Colonic mucosa (tissue), 4 donors: ENCODE data around the gene CCDC30. TPM values are rescaled to one million over a fixed set of nuclear protein-coding genes. Genes with fewer than 3 reads are reported as not detected.
"Not testable (repeated sequence)": the region's sequence is repeated elsewhere in the genome, so short reads cannot be mapped to it uniquely, and the experiment has no call there.

Experiments
- DNase-seq: peaks from one replicate; pipeline ENCODE4 v3.0.0-alpha.2; 2020
- H3K27ac ChIP-seq: fragments of 200-600 bp; one replicate; pipeline ENCODE4 v1.8.0; 2021
- H3K27me3 ChIP-seq: fragments of 200-600 bp; one replicate; pipeline ENCODE4 v1.8.0; 2021
- H3K36me3 ChIP-seq: fragments of 200-600 bp; one replicate; pipeline ENCODE4 v1.8.0; 2021
- H3K4me1 ChIP-seq: fragments of 200-600 bp; one replicate; pipeline ENCODE4 v1.8.0; 2021; ENCODE audit warnings: mild to moderate bottlenecking
- H3K4me3 ChIP-seq: fragments of 200-600 bp; one replicate; pipeline ENCODE4 v1.8.0; 2021
- H3K9ac ChIP-seq, 2 donors: one replicate each; pipeline ENCODE4 v1.7.0; 2013; ENCODE audit warnings: control low read depth in 2 of 2, low read depth in 2 of 2, low read length in 2 of 2
- H3K9me3 ChIP-seq: fragments of 200-600 bp; one replicate; pipeline ENCODE4 v1.8.0; 2021
- CTCF ChIP-seq: fragments of 200-600 bp; IDR thresholded peaks from one replicate; pipeline ENCODE4 v1.8.0; 2022; ENCODE audit warnings: antibody characterized with exemption, mild to moderate bottlenecking
- intact Hi-C: fragments of 100-400 bp; cut with DNase I; formaldehyde crosslinking; loops from one replicate; pipeline ENCODE4 v1.14.1; 2022
- total RNA-seq, 2 donors: library from RNA; stranded (reverse); fragmentation: NEBNext Ultra II Directional in 1 of 2; extraction: Animal tissue kit (Norgen Biotek cat#: 25700) in 1 of 2; gene quantifications; one replicate each; pipeline ENCODE4 v1.2.1, GENCODE V29; 2021
- donor health status: healthy.
- donor health status: DM: no; HTN: no; CAD: no.
- donor health status: DM: no; HTN: no; CAD: no.

CCDC30 gene
- total RNA-seq, 2 donors from 2014 or later, result 1.5 to 1.8 TPM

- Histone ChIP-seq H3K9me3 (no peaks in the 10 kb centered on the region), H3K4me3 (peak overlapping the region; percentile 83), H3K27me3 (no peaks in the 10 kb centered on the region), H3K27ac (no peak overlapping the region), H3K4me1 (no peaks in the 10 kb centered on the region), H3K36me3 (peaks cover 4% of the 10 kb centered on the region), H3K9ac (peak overlapping the region in 1 of 2 donors; percentile 65)
- no peak for DNase-seq
- no peak for TF ChIP-seq CTCF
- intact Hi-C loops, result loop anchor here (10.0 kb wide), 1 partner anchor 119 kb away; no protein-coding TSS in a partner anchor
These were observed 835 bp downstream of the CCDC30 start for GRCh38 chr1:42463921-42464320.

- no peak for TF ChIP-seq CTCF
- Histone ChIP-seq H3K36me3 (no peaks in the 10 kb centered on the region), H3K4me3 (no peak overlapping the region), H3K27me3 (no peaks in the 10 kb centered on the region), H3K27ac (no peak overlapping the region), H3K9me3 (no peaks in the 10 kb centered on the region), H3K4me1 (no peaks in the 10 kb centered on the region), H3K9ac (no peak overlapping the region)
- intact Hi-C loops, result loop anchor here (10.0 kb wide), 1 partner anchor 121 kb away; no protein-coding TSS in a partner anchor
- no peak for DNase-seq
These were observed 2.9 kb downstream of the CCDC30 start for GRCh38 chr1:42466030-42466429.

- no peaks in the 10 kb centered on the region for H3K27me3 ChIP-seq
- H3K36me3 ChIP-seq, result no peaks in the 10 kb centered on the region
- TF ChIP-seq CTCF, result no peak
- no peaks in the 10 kb centered on the region for H3K9me3 ChIP-seq
- no peak overlapping the region for H3K9ac ChIP-seq
- H3K27ac ChIP-seq, result no peak overlapping the region
- no peak for DNase-seq
- intact Hi-C loops, result loop anchor here (10.0 kb wide), 1 partner anchor 125 kb away; no protein-coding TSS in a partner anchor
- no peak overlapping the region for H3K4me3 ChIP-seq
- no peaks in the 10 kb centered on the region for H3K4me1 ChIP-seq
These were observed 6.6 kb downstream of the CCDC30 start for GRCh38 chr1:42469727-42470126.

- no peaks in the 10 kb centered on the region for H3K36me3 ChIP-seq
- TF ChIP-seq CTCF, result no peak
- H3K9ac ChIP-seq, result no peak overlapping the region
- H3K9me3 ChIP-seq, result no peaks in the 10 kb centered on the region
- intact Hi-C loops, result no loop called here
- no peaks in the 10 kb centered on the region for H3K4me1 ChIP-seq
- DNase-seq, result no peak
- no peaks in the 10 kb centered on the region for H3K27me3 ChIP-seq
- no peak overlapping the region for H3K4me3 ChIP-seq
- no peak overlapping the region for H3K27ac ChIP-seq
These were observed 13.5 kb downstream of the CCDC30 start for GRCh38 chr1:42476605-42477004.

GRCh38 chr1:42477354-42477753 lies 14.3 kb downstream of the CCDC30 start:
- H3K9ac ChIP-seq, H3K27me3 ChIP-seq, H3K4me3 ChIP-seq, H3K9me3 ChIP-seq, H3K4me1 ChIP-seq, intact Hi-C loops, DNase-seq, H3K27ac ChIP-seq, H3K36me3 ChIP-seq: not testable (repeated sequence)

GRCh38 chr1:42477775-42478174 lies 14.7 kb downstream of the CCDC30 start:
- Histone ChIP-seq H3K9ac (no peak overlapping the region), H3K36me3 (no peaks in the 10 kb centered on the region), H3K4me1 (no peaks in the 10 kb centered on the region), H3K27me3 (no peaks in the 10 kb centered on the region), H3K4me3 (no peak overlapping the region), H3K9me3 (no peaks in the 10 kb centered on the region), H3K27ac (no peak overlapping the region)
- TF ChIP-seq CTCF, result no peak
- intact Hi-C loops, result no loop called here
- DNase-seq, result no peak
